ENCODE results near the gene NXPE4.

Gene NXPE4

DNA sequence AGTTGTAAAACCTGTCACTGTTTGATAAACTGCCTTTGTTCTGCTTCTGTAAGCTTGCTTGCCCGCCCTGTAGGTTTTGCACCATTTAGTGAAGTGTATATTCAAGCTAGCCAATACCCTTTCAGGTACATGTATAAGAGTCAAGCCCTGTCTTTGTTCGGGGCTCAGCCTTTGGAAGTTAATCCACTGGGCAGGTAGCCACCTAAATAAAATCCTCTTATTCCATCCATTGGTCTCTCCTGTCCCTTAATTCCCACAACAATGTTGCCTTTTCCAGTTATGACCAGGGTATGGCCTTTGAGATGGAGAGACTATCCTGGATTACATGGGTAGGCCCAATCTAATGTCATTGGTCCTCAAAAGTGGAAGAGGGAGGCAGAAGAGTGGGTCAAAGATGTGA, 69.9 kb downstream of the NXPE4 start:
- no peaks in the 10 kb centered on the region for H3K36me3 ChIP-seq (ENCODE audit: control insufficient read depth, insufficient read depth, low read length)
- no peak for DNase-seq (ENCODE audit: extremely low read depth, insufficient read length)
- H3K4me3 ChIP-seq (replicated peaks; ENCODE audit: low read depth, low read length), result no peak overlapping the region
- H3K27me3 ChIP-seq (replicated peaks; ENCODE audit: control insufficient read depth, insufficient read depth, low read length), result no peaks in the 10 kb centered on the region
- TF ChIP-seq, protein P1, sequence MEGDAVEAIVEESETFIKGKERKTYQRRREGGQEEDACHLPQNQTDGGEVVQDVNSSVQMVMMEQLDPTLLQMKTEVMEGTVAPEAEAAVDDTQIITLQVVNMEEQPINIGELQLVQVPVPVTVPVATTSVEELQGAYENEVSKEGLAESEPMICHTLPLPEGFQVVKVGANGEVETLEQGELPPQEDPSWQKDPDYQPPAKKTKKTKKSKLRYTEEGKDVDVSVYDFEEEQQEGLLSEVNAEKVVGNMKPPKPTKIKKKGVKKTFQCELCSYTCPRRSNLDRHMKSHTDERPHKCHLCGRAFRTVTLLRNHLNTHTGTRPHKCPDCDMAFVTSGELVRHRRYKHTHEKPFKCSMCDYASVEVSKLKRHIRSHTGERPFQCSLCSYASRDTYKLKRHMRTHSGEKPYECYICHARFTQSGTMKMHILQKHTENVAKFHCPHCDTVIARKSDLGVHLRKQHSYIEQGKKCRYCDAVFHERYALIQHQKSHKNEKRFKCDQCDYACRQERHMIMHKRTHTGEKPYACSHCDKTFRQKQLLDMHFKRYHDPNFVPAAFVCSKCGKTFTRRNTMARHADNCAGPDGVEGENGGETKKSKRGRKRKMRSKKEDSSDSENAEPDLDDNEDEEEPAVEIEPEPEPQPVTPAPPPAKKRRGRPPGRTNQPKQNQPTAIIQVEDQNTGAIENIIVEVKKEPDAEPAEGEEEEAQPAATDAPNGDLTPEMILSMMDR (IDR thresholded peaks at IDR 0.05; ENCODE audit: insufficient read depth, low read length, poor library complexity, severe bottlenecking), result no peak

GRCh38 chr11:114524122-114524521, 71.5 kb downstream of the NXPE4 start:
- no peaks in the 10 kb centered on the region for H3K27me3 ChIP-seq (replicated peaks; ENCODE audit: control insufficient read depth, insufficient read depth, low read length)
- TF ChIP-seq, protein P1 (IDR thresholded peaks at IDR 0.05; ENCODE audit: insufficient read depth, low read length, poor library complexity, severe bottlenecking), result no peak
- H3K36me3 ChIP-seq (ENCODE audit: control insufficient read depth, insufficient read depth, low read length), result no peaks in the 10 kb centered on the region
- H3K4me3 ChIP-seq (replicated peaks; ENCODE audit: low read depth, low read length), result no peak overlapping the region
- DNase-seq (ENCODE audit: extremely low read depth, insufficient read length), result no peak

DNA sequence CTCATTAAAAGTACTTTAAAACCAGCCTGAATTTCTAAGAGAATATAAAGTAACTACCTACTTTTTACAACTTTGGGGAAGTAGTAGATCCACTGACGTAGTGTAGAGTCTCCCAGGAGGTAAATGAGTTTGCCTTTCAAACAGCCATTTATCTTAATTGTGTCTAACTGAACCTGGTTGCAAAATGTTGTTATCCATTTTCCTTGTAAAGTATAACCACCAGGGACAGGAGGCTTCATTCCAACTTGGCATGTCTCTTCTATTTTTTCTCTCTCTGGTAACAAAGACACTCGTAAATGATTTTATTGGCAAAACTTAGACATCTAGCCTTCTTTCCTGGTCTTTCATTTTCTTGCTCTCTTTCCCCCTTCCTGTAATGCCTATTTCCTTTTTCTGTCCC, 72.8 kb downstream of the NXPE4 start:
- DNase-seq (ENCODE audit: extremely low read depth, insufficient read length), result no peak
- Histone ChIP-seq H3K36me3 (ENCODE audit: control insufficient read depth, insufficient read depth, low read length) (no peaks in the 10 kb centered on the region), H3K27me3 (replicated peaks; ENCODE audit: control insufficient read depth, insufficient read depth, low read length) (no peaks in the 10 kb centered on the region; the same call in 1 of the 2 replicates), H3K4me3 (replicated peaks; ENCODE audit: low read depth, low read length) (no peak overlapping the region)
- TF ChIP-seq, protein P1 (IDR thresholded peaks at IDR 0.05; ENCODE audit: insufficient read depth, low read length, poor library complexity, severe bottlenecking), result no peak

Measured in GM06990 (cell line).